ENCODE measurements around the gene KAZN. TPM values are rescaled to one million over a fixed set of nuclear protein-coding genes. Genes with fewer than 3 reads are reported as not detected.

The KAZN gene
- polyA plus RNA-seq, 1 donor from 2014 or later: 20.6 TPM

DNA sequence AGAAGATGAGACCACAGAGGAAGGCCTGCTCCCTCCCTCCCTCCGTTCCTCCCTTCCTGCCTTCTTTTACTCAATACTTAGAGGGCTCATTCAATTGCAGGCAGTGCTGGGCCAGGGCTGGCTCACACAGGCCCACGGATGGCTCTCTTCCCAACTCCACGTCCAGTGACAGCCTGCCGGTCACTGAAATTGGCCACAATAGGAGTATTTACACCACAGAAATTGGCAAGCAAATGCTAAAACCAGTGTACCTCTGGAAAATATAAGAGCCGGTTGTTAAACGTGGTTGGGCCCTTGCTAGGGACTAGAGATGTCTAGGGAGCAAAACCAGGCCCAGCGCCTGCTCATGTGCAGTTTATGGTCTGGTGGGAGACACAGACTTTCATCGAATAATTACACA, 482.6 kb downstream of the KAZN start:
- Histone ChIP-seq H3K27me3 (ENCODE audit: insufficient read depth, low read depth, low read length) (no peaks in the 10 kb centered on the region), H3K9me3 (ENCODE audit: low read length) (no peaks in the 10 kb centered on the region), H3K9me2 (ENCODE audit: insufficient read depth, low read length) (no peaks in the 10 kb centered on the region), H3K4me2 (ENCODE audit: low read length) (no peak overlapping the region), H3K9ac (ENCODE audit: low read length) (no peak overlapping the region), H2AFZ (ENCODE audit: low read depth, low read length) (no peak overlapping the region), H3K27ac (ENCODE audit: low read length) (no peak overlapping the region), H3K79me2 (replicated peaks; ENCODE audit: insufficient read depth, low read length) (no peaks in the 10 kb centered on the region), H4K20me1 (ENCODE audit: insufficient read depth) (no peaks in the 10 kb centered on the region), H3K4me3 (ENCODE audit: low read length) (no peak overlapping the region), H3K36me3 (ENCODE audit: insufficient read depth, low read length) (no peaks in the 10 kb centered on the region), H3F3A (ENCODE audit: insufficient read depth, low read length, poor library complexity, severe bottlenecking) (no peaks in the 10 kb centered on the region)
- no peak for TF ChIP-seq POLR2AphosphoS5 (IDR thresholded peaks at IDR 0.05)
- no peak for TF ChIP-seq SMC3 (conservative IDR thresholded peaks at IDR 0.05; ENCODE audit: poor library complexity)
- TF ChIP-seq EP300 (conservative IDR thresholded peaks at IDR 0.05; ENCODE audit: poor library complexity, severe bottlenecking): no peak
- TF ChIP-seq, protein P1, sequence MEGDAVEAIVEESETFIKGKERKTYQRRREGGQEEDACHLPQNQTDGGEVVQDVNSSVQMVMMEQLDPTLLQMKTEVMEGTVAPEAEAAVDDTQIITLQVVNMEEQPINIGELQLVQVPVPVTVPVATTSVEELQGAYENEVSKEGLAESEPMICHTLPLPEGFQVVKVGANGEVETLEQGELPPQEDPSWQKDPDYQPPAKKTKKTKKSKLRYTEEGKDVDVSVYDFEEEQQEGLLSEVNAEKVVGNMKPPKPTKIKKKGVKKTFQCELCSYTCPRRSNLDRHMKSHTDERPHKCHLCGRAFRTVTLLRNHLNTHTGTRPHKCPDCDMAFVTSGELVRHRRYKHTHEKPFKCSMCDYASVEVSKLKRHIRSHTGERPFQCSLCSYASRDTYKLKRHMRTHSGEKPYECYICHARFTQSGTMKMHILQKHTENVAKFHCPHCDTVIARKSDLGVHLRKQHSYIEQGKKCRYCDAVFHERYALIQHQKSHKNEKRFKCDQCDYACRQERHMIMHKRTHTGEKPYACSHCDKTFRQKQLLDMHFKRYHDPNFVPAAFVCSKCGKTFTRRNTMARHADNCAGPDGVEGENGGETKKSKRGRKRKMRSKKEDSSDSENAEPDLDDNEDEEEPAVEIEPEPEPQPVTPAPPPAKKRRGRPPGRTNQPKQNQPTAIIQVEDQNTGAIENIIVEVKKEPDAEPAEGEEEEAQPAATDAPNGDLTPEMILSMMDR (IDR thresholded peaks at IDR 0.05; ENCODE audit: poor library complexity, severe bottlenecking): no peak
- no peak for TF ChIP-seq TAF1 (IDR thresholded peaks at IDR 0.05; ENCODE audit: low read depth)
- TF ChIP-seq RAD21 (conservative IDR thresholded peaks at IDR 0.05): no peak
- TF ChIP-seq, protein P2, sequence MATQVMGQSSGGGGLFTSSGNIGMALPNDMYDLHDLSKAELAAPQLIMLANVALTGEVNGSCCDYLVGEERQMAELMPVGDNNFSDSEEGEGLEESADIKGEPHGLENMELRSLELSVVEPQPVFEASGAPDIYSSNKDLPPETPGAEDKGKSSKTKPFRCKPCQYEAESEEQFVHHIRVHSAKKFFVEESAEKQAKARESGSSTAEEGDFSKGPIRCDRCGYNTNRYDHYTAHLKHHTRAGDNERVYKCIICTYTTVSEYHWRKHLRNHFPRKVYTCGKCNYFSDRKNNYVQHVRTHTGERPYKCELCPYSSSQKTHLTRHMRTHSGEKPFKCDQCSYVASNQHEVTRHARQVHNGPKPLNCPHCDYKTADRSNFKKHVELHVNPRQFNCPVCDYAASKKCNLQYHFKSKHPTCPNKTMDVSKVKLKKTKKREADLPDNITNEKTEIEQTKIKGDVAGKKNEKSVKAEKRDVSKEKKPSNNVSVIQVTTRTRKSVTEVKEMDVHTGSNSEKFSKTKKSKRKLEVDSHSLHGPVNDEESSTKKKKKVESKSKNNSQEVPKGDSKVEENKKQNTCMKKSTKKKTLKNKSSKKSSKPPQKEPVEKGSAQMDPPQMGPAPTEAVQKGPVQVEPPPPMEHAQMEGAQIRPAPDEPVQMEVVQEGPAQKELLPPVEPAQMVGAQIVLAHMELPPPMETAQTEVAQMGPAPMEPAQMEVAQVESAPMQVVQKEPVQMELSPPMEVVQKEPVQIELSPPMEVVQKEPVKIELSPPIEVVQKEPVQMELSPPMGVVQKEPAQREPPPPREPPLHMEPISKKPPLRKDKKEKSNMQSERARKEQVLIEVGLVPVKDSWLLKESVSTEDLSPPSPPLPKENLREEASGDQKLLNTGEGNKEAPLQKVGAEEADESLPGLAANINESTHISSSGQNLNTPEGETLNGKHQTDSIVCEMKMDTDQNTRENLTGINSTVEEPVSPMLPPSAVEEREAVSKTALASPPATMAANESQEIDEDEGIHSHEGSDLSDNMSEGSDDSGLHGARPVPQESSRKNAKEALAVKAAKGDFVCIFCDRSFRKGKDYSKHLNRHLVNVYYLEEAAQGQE (IDR thresholded peaks at IDR 0.05; ENCODE audit: borderline replicate concordance): no peak
- no peak for TF ChIP-seq EZH2 (IDR thresholded peaks at IDR 0.05; ENCODE audit: borderline replicate concordance, insufficient read depth, low read length, poor library complexity, severe bottlenecking)
- TF ChIP-seq MXI1 (conservative IDR thresholded peaks at IDR 0.05; ENCODE audit: poor library complexity, severe bottlenecking): no peak

DNA sequence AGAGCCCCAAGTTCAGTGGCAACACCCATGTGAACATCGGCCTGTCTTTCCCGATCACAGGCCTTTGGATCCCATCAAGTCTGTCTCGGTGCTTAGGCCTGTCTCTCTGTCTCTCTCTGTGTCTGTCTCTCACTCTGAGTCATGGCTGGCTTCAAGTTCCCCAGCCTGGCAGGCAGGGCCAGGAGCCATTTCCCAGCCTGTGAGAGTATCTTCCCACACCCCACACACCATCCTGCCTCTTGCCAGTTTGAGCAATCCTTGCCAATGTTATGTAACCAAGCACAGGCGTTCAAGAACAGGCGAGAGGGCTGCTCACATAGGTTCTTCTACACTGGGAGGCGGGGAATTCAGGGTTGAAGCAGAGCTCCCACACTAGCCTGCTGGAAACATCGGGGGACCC, 485.1 kb downstream of the KAZN start:
- Histone ChIP-seq H3K9me3 (ENCODE audit: low read length) (no peaks in the 10 kb centered on the region), H4K20me1 (ENCODE audit: insufficient read depth) (no peaks in the 10 kb centered on the region), H3K27ac (ENCODE audit: low read length) (no peak overlapping the region), H3K9me2 (ENCODE audit: insufficient read depth, low read length) (no peaks in the 10 kb centered on the region), H3K36me3 (ENCODE audit: insufficient read depth, low read length) (no peaks in the 10 kb centered on the region), H3K79me2 (replicated peaks; ENCODE audit: insufficient read depth, low read length) (no peaks in the 10 kb centered on the region), H3K27me3 (ENCODE audit: insufficient read depth, low read depth, low read length) (no peaks in the 10 kb centered on the region), H3K9ac (ENCODE audit: low read length) (no peak overlapping the region), H3F3A (ENCODE audit: insufficient read depth, low read length, poor library complexity, severe bottlenecking) (no peaks in the 10 kb centered on the region), H3K4me2 (ENCODE audit: low read length) (no peak overlapping the region), H3K4me3 (ENCODE audit: low read length) (no peak overlapping the region), H2AFZ (ENCODE audit: low read depth, low read length) (no peak overlapping the region)
- TF ChIP-seq TAF1 (IDR thresholded peaks at IDR 0.05; ENCODE audit: low read depth) (no peak), SMC3 (conservative IDR thresholded peaks at IDR 0.05; ENCODE audit: poor library complexity) (no peak), POLR2AphosphoS5 (IDR thresholded peaks at IDR 0.05) (no peak), EP300 (conservative IDR thresholded peaks at IDR 0.05; ENCODE audit: poor library complexity, severe bottlenecking) (no peak), MXI1 (conservative IDR thresholded peaks at IDR 0.05; ENCODE audit: poor library complexity, severe bottlenecking) (no peak), RAD21 (conservative IDR thresholded peaks at IDR 0.05) (no peak), EZH2 (IDR thresholded peaks at IDR 0.05; ENCODE audit: borderline replicate concordance, insufficient read depth, low read length, poor library complexity, severe bottlenecking) (no peak)
- TF ChIP-seq, protein P2 (IDR thresholded peaks at IDR 0.05; ENCODE audit: borderline replicate concordance): no peak
- TF ChIP-seq, protein P1 (IDR thresholded peaks at IDR 0.05; ENCODE audit: poor library complexity, severe bottlenecking): no peak
